Measurements from ENCODE around the gene C16orf89. TPM values are rescaled to one million over a fixed set of nuclear protein-coding genes. Genes with fewer than 3 reads are reported as not detected.
"Not testable (repeated sequence)": the region's sequence is repeated elsewhere in the genome, so short reads cannot be mapped to it uniquely, and the experiment has no call there.

The C16orf89 gene
- total RNA-seq, 2 donors from 2014 or later = not detected

DNA sequence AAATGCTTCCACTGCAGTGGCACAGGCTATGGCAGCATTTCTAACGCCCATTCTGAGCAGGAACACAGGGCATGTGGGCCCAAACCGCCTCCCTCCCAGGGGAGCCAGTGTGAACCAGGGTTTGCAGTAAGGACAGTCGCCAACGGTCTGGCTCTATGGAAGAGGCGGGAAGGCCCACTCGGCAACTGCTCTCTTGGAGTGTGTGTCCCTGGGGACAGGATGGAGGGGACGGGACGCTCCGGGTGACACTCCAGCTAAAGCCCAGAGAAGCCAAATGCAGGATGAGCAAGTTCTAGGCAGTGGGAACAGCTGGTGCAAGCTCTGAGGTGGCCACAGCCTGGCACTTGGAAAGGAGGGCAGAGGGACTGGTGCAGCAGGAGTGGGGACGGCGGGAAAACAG is 28.0 kb upstream of the C16orf89 start:
- H3K36me3 Mint-ChIP-seq; H3K4me3 Mint-ChIP-seq; DNase-seq (ENCODE audit: low spot score); H3K9me3 Mint-ChIP-seq; H3K27me3 Mint-ChIP-seq; ATAC-seq; H3K27ac Mint-ChIP-seq: not testable (repeated sequence)
- peaks cover 16 to 17% of the 10 kb centered on the region in 2 donors for H3K4me1 Mint-ChIP-seq (ENCODE audit: low read depth in 2 of 2)

DNA sequence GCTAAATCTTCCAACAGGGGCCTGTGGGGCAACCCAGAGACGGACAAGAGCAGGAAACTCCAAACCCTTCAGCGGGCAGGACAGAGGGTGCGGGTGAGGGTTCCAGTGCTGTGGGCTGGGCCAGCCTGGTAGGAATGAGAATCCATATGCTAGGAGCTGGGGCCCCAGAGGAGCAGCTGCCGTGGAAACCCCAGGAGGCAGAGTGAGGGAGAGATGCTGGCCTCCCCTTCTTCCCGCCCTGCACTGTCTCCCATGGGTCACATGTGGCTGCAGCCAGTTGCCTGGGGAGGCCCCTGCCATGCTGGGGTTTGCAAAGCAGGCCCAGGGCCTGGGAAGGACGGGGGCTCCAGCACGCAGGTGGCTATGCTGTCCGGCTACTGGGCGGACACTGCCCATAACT is 27.3 kb upstream of the C16orf89 start:
- peaks cover 15 to 17% of the 10 kb centered on the region in 2 donors for H3K4me1 Mint-ChIP-seq (ENCODE audit: low read depth in 2 of 2)
- not testable (repeated sequence) for H3K27me3 Mint-ChIP-seq; ATAC-seq; H3K27ac Mint-ChIP-seq; H3K36me3 Mint-ChIP-seq; DNase-seq (ENCODE audit: low spot score); H3K9me3 Mint-ChIP-seq; H3K4me3 Mint-ChIP-seq

DNA sequence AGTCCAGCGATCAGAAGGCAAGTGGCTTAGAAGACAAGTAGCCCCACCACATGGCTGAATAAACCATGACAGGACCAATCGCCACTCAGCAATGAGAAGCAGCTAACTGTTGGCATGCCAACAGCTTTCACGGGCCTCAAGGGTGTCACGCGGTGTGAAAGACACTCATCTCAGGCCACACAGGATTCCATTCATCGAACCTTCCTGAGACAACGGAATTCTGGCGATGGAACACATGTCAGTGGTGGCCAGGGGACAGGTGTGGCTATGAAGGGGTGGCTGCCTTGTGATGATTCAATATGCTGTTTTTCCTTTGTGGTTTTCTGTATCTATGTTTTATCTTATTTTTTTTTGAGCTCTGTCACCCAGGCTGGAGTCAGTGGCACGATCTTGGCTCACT is 24.8 kb upstream of the C16orf89 start:
- not testable (repeated sequence) for H3K9me3 Mint-ChIP-seq; DNase-seq (ENCODE audit: low spot score); H3K27ac Mint-ChIP-seq; H3K4me3 Mint-ChIP-seq; ATAC-seq; H3K27me3 Mint-ChIP-seq; H3K36me3 Mint-ChIP-seq; H3K4me1 Mint-ChIP-seq (ENCODE audit: low read depth in 2 of 2)

DNA sequence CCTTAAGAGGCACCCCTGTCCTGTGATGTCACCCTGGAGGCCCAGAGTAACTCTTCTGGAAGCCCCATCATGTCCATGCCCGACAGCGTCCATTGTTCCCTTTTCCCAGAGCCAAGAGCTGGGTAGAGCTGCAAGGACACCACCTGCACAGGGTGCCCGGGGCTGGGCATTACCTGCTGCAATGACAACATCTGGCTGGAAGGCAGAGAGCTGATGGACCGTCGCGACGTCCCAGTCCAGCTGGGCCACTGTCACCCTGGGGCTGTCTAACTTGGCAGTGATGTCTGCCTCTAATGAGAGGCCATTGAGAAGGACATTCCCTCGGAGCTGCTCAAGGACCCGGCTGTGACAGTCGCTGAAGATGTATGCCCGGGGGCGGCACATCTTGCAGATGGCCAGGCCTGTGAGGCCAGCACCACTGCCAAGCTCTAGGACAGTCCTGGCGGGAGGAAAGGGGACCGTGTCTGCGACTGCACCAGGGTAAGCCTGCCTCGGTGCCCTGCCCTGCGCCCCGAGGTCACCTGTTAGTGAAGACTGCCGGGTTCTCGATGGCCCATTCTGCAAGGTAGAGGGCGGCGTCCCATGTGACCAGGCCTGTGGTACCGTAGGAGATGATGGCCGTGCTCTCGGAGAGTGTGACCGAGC is 24.3 kb upstream of the C16orf89 start:
- not testable (repeated sequence) for DNase-seq (ENCODE audit: low spot score); H3K4me1 Mint-ChIP-seq (ENCODE audit: low read depth in 2 of 2); H3K27me3 Mint-ChIP-seq; H3K4me3 Mint-ChIP-seq; H3K36me3 Mint-ChIP-seq; H3K27ac Mint-ChIP-seq; ATAC-seq; H3K9me3 Mint-ChIP-seq

DNA sequence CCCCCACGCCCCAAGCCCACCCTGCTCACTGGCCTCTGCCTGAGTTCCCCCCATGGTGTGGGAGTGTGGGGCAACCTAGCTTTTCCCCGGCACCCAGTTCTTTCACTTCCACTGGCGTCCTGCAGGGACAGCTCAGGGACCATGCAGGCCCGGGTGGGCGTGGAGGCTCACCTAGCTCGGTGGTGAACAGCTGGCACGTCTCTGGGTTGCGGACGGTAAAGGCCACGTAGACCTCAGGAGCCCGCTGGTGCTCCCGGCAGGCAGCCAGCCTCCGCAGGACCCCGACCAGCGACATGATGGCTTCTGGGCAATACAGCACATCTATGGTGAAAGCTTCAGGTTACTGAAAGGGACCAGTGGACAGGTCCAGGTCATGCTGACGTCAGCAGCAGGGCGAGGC is 23.2 kb upstream of the C16orf89 start:
- not testable (repeated sequence) for H3K4me1 Mint-ChIP-seq (ENCODE audit: low read depth in 2 of 2); H3K27ac Mint-ChIP-seq; H3K36me3 Mint-ChIP-seq; H3K9me3 Mint-ChIP-seq; DNase-seq (ENCODE audit: low spot score); ATAC-seq; H3K27me3 Mint-ChIP-seq; H3K4me3 Mint-ChIP-seq

DNA sequence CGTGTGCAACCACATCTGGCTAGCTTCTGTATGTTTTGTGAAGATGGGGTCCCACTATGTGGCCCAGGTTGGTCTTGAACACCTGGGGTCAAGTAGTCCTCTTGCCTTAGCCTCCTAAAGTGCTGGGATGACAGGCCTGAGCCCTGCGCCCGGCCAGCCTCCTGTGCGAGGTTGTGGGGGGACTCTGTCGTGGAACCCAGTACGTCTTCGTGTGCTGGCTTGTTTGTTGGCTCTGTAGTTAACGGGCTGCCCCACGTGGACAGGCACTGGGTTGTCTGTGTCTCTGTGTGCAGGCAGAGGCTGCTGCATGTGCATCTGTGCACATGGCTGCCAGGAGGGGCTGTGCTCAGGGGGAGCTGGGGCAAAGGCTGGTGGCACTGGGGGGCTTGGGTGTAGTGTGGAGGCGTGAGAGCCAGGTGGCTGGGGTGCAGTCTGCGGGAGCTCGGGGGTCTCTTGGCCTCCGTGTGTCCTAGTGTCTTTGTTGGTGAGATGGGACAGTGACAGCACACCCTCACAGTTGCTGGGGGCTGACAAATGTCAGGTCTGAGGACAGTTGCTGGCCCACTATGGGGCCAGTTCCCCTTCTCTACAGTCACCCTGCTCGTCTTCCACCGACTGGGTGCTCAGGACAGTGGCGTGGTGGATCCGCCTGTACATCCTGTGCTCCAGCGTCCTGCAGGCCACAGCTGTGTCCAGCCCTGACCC is 22.5 kb upstream of the C16orf89 start:
- not testable (repeated sequence) for H3K27me3 Mint-ChIP-seq; H3K9me3 Mint-ChIP-seq; H3K27ac Mint-ChIP-seq; ATAC-seq; H3K4me1 Mint-ChIP-seq (ENCODE audit: low read depth in 2 of 2); H3K36me3 Mint-ChIP-seq; H3K4me3 Mint-ChIP-seq; DNase-seq (ENCODE audit: low spot score)

DNA sequence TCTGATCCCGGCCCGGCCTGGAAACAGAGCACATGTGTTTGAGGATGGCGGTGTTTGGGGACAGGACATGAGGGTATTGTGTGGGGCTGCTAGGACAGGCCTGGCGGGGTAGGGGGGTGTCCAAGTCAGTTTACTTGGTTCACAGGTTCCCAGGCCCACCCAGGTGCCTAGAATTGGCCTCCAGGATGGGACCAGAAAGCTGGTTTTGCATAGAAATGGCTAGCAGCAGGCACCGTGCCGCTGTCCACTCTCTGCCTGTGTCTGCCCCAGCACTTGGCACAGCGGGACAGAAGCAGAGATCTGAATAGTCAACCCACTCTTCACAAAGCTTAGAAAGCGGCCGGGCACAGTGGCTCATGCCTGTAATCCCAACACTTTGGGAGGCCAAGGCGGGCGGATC is 20.0 kb upstream of the C16orf89 start:
- DNase-seq (ENCODE audit: low spot score); H3K4me1 Mint-ChIP-seq (ENCODE audit: low read depth in 2 of 2); H3K4me3 Mint-ChIP-seq; H3K36me3 Mint-ChIP-seq; H3K27me3 Mint-ChIP-seq; H3K9me3 Mint-ChIP-seq; H3K27ac Mint-ChIP-seq; ATAC-seq: not testable (repeated sequence)

DNA sequence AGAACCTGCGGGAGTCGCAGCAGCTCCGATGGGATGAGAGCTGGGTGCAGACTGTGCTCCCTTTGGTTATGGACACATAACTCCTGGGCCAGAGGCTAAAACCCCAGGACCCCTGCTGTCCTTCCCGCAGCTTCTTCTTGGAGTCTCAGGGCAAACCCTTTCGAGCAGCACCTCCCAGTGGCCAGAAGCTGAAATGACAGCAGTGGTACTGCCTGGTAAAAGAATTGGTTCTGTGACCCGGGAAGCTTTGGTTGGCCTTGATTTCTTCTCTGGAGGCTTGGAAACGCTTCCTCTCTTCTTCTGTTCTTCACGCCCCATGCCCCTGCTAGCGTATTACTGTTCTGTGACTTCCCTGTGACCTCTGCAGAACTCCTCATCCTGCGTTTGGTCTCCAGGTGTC is 19.0 kb upstream of the C16orf89 start:
- H3K36me3 Mint-ChIP-seq; H3K4me1 Mint-ChIP-seq (ENCODE audit: low read depth in 2 of 2); H3K9me3 Mint-ChIP-seq; H3K27ac Mint-ChIP-seq; DNase-seq (ENCODE audit: low spot score); ATAC-seq; H3K4me3 Mint-ChIP-seq; H3K27me3 Mint-ChIP-seq: not testable (repeated sequence)

DNA sequence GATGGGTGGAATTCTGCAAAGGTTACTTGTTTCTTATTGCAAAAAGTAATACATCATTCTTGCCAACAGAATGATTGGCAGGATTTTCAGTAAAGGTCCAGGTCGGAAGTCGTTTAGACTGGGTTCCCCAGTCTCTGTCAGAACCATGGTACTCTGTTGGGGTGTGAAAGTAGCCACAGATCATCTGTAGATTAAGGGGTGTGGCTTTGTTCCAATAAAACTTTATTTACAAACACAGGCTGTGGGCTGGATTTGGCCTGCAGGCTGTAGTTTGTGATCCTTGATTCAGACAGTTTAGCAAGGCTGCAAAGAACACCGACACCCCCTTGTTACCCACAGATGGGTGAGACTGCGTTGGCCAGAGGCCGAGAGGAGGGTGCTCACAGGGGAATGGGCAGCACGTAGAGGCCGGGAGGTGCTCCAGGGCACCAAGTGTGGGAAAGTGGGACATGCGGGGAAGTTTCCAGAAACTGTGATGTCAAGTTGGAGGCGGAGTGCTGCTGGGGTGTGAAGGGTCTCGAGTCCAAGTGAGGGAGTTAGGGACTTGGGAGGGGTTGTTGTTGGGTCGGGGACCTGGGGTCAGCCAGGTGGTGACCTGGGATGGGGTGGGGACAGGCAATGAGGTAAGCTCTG is 18.5 kb upstream of the C16orf89 start:
- H3K27ac Mint-ChIP-seq, H3K36me3 Mint-ChIP-seq: not testable (repeated sequence)

DNA sequence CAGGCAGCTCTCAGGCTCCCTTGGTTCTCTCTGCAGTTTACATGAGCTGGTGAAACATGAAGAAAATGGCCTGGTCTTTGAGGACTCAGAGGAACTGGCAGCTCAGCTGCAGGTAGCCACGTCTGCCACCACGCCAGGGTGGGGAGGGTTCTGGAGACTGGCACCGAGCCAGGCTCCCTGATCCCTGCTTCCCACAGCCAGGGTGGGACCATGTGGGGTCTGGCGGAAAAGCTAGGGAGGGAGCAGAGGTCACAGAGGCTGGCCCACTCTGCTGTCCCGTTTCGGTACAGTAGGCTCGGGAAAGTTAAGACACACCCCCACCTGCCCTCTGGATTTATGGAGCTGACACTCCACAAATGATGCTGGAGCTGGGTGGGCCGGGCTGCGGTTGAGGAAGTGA is 17.9 kb upstream of the C16orf89 start:
- H3K27me3 Mint-ChIP-seq; H3K9me3 Mint-ChIP-seq; H3K4me3 Mint-ChIP-seq; H3K36me3 Mint-ChIP-seq; ATAC-seq; DNase-seq (ENCODE audit: low spot score); H3K27ac Mint-ChIP-seq; H3K4me1 Mint-ChIP-seq (ENCODE audit: low read depth in 2 of 2): not testable (repeated sequence)

More for the DNA sequence above, 18.5 kb upstream of the C16orf89 start:
- H3K4me1 Mint-ChIP-seq (ENCODE audit: low read depth in 2 of 2); ATAC-seq; H3K27me3 Mint-ChIP-seq; H3K4me3 Mint-ChIP-seq; DNase-seq (ENCODE audit: low spot score); H3K9me3 Mint-ChIP-seq: not testable (repeated sequence)

DNA sequence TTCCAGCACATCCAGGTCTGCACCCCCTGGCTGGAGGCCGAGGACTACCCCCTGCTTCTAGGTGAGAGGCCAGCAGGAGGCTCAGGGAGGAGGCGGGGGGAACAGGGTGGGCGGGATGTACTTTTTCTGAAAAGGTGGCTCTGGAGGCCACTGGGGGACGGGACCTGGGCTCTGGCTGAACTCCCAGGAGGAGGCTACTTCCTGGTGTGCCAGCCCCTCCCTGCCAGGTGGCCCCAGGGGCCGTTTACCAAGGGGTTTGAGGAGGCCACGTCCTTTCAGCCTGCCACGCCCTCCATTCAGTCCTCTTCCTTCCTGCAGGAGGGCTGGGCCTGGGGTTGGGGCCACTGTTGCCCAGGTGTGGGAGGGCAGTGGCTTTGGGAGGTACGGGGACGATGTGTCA is 15.2 kb upstream of the C16orf89 start:
- DNase-seq (ENCODE audit: low spot score); H3K27ac Mint-ChIP-seq; H3K4me1 Mint-ChIP-seq (ENCODE audit: low read depth in 2 of 2); ATAC-seq; H3K4me3 Mint-ChIP-seq; H3K9me3 Mint-ChIP-seq; H3K27me3 Mint-ChIP-seq; H3K36me3 Mint-ChIP-seq: not testable (repeated sequence)

DNA sequence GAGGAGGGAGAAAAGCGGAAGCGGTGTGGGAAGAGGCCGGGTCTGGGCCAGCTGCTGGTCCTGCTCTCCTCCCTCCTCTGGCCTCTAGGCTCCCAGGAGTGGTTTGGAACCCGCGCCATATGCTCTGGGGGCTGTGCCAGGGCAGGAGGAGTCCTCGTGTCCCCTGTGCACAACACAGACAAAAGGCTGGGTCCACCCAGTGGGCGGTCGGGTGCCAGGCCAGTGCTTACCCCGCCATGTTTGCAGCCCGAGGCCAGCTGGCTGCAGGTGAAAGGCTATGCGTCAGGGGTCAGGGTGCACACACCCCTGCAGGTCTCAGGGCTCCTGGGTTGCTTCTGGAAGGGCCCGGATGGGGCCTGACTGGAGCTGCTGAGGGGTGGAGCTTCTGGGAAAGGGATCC is 14.7 kb upstream of the C16orf89 start:
- H3K4me3 Mint-ChIP-seq; H3K27ac Mint-ChIP-seq; ATAC-seq; H3K36me3 Mint-ChIP-seq; H3K4me1 Mint-ChIP-seq (ENCODE audit: low read depth in 2 of 2); H3K9me3 Mint-ChIP-seq; DNase-seq (ENCODE audit: low spot score); H3K27me3 Mint-ChIP-seq: not testable (repeated sequence)

DNA sequence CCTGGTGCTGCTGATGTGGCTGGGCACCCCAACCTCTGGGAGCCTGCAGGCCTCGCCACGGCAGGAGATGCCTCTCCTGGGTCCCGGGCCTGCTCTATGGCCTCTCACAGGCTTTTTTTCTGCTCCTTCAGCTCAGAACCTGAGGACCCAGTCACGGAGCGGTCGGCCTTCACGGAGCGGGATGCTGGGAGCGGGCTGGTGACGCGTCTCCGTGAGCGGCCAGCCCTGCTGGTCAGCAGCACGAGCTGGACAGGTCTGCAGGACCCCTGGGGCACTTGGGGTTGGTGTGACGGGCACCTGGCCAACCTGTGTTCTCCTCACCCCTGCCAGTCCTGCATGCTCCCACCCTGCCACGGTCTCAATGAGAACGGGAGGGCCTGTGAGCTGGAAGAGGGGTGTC is 12.9 kb upstream of the C16orf89 start:
- Mint-ChIP-seq H3K9me3 (no peaks in the 10 kb centered on the region), H3K4me1 (ENCODE audit: low read depth in 2 of 2) (peaks cover 0 to 4% of the 10 kb centered on the region in 2 donors), H3K27me3 (no peaks in the 10 kb centered on the region), H3K27ac (no peak overlapping the region), H3K4me3 (no peak overlapping the region), H3K36me3 (peaks cover 5% of the 10 kb centered on the region)
- no peak for DNase-seq (ENCODE audit: low spot score)
- no peak for ATAC-seq

DNA sequence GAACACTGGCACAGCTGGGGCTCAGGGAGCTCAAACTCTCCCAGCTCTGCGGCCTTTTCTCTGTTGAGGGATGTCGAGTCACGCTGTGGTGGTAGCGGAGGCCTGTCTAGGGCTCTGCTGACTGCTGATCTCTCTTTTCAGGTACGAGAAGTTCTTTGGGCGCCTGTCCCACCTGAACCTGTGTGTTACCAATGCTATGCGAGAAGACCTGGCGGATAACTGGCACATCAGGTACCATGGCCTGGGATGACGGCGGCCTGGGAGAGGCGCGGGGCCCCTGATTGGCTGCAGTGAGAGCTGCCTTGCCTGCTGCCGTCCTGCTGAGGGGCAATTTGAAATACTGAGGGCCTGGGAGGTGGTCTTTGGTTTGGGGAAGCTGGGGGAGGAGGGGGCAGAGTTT is 11.5 kb upstream of the C16orf89 start:
- no peak for DNase-seq (ENCODE audit: low spot score)
- Mint-ChIP-seq H3K4me1 (ENCODE audit: low read depth in 2 of 2) (peaks cover 11 to 13% of the 10 kb centered on the region in 2 donors), H3K27me3 (no peaks in the 10 kb centered on the region), H3K36me3 (peaks cover 5% of the 10 kb centered on the region), H3K4me3 (no peak overlapping the region), H3K27ac (no peak overlapping the region), H3K9me3 (no peaks in the 10 kb centered on the region)
- no peak for ATAC-seq

All from natural killer cell treated with Interleukin-12 subunit alpha and Interleukin-12 subunit beta and Interleukin-15 and Interleukin-18, amount 100 ng/mL, for 72 hours (primary cell).